CD4-positive, alpha-beta T cell treated with Interleukin-4 for 1 hour (primary cell): ENCODE measurements around the gene PCYOX1L.
A peak's percentile ranks its signal among the peaks of the same experiment; 100 is the strongest.

Experiments used
- DNase-seq, 2 donors: peaks; one replicate each; pipeline ENCODE4 v3.0.0-alpha.2; 2020 to 2022

The PCYOX1L gene

GRCh38 chr5:149340920-149341319 is 16.9 kb upstream of the PCYOX1L start:
- DNase-seq = no peak

GRCh38 chr5:149341876-149342275 is 16.0 kb upstream of the PCYOX1L start:
- no peak for DNase-seq

- no peak for DNase-seq
Measured at GRCh38 chr5:149344151-149344550, 13.7 kb upstream of the PCYOX1L start.

- peak; percentile 92 for DNase-seq
Measured at GRCh38 chr5:149345147-149345891, 12.5 kb upstream of the PCYOX1L start, which contains the start of gene GRPEL2. Gene GRPEL2 (plus strand): TSS chr5:149345499. CDS start chr5:149345540, 41 bp downstream.

- peak in 1 of 2 donors; percentile 30 for DNase-seq
Measured at GRCh38 chr5:149345892-149346222, 12.0 kb upstream of the PCYOX1L start.

GRCh38 chr5:149348518-149348917 is 9.3 kb upstream of the PCYOX1L start:
- DNase-seq = peak in 1 of 2 donors; percentile 82

GRCh38 chr5:149349382-149349781 is 8.5 kb upstream of the PCYOX1L start:
- DNase-seq = no peak

- no peak for DNase-seq
Measured at GRCh38 chr5:149352169-149352568, 5.7 kb upstream of the PCYOX1L start.

GRCh38 chr5:149353911-149354310 is 3.9 kb upstream of the PCYOX1L start:
- no peak for DNase-seq

- DNase-seq = no peak
Measured at GRCh38 chr5:149355688-149356087, 2.2 kb upstream of the PCYOX1L start.

GRCh38 chr5:149356391-149356790 is 1.5 kb upstream of the PCYOX1L start:
- DNase-seq = no peak

- DNase-seq = peak; percentile 30 to 35
Measured at GRCh38 chr5:149358294-149358651, 427 bp downstream of the PCYOX1L start.

GRCh38 chr5:149358868-149359495 is 1.1 kb downstream of the PCYOX1L start:
- DNase-seq = no peak

GRCh38 chr5:149360272-149360671 is 2.4 kb downstream of the PCYOX1L start:
- DNase-seq = no peak

- no peak for DNase-seq
Measured at GRCh38 chr5:149362541-149362940, 4.7 kb downstream of the PCYOX1L start.

GRCh38 chr5:149363358-149363757 is 5.5 kb downstream of the PCYOX1L start:
- DNase-seq = no peak

- DNase-seq = no peak
Measured at GRCh38 chr5:149363936-149364335, 6.1 kb downstream of the PCYOX1L start.

GRCh38 chr5:149364719-149365118 is 6.9 kb downstream of the PCYOX1L start:
- no peak for DNase-seq

GRCh38 chr5:149365418-149365817 is 7.6 kb downstream of the PCYOX1L start:
- DNase-seq = no peak

- no peak for DNase-seq
Measured at GRCh38 chr5:149366169-149366729, 8.4 kb downstream of the PCYOX1L start.

- peak; percentile 50 to 67 for DNase-seq
Measured at GRCh38 chr5:149367249-149367971, 9.6 kb downstream of the PCYOX1L start.

- DNase-seq = no peak
Measured at GRCh38 chr5:149367972-149368645, 10.3 kb downstream of the PCYOX1L start.

- no peak for DNase-seq
Measured at GRCh38 chr5:149370878-149371277, 13.0 kb downstream of the PCYOX1L start.
